ENCODE data around the gene PTPRD.
"Not testable (repeated sequence)": the region's sequence is repeated elsewhere in the genome, so short reads cannot be mapped to it uniquely, and the experiment has no call there.

The PTPRD gene

GRCh38 chr9:9949978-9950377 lies 662.8 kb downstream of the PTPRD start:
- no peak for DNase-seq

GRCh38 chr9:9949368-9949767 lies 663.4 kb downstream of the PTPRD start:
- DNase-seq: no peak

GRCh38 chr9:9945966-9946365 lies 666.8 kb downstream of the PTPRD start:
- no peak for DNase-seq

- DNase-seq: no peak
Observed at GRCh38 chr9:9942764-9943424, 669.9 kb downstream of the PTPRD start.

GRCh38 chr9:9938432-9938831 lies 674.4 kb downstream of the PTPRD start:
- no peak for DNase-seq

- DNase-seq: not testable (repeated sequence)
Observed at GRCh38 chr9:9931464-9931863, 681.3 kb downstream of the PTPRD start.

- DNase-seq: no peak
Observed at GRCh38 chr9:9924376-9924775, 688.4 kb downstream of the PTPRD start.

GRCh38 chr9:9921805-9922204 lies 691.0 kb downstream of the PTPRD start:
- DNase-seq: no peak

GRCh38 chr9:9920425-9921060 lies 692.3 kb downstream of the PTPRD start:
- no peak for DNase-seq

- no peak for DNase-seq
Observed at GRCh38 chr9:9919174-9919775, 693.5 kb downstream of the PTPRD start.

GRCh38 chr9:9917400-9917799 lies 695.4 kb downstream of the PTPRD start:
- no peak for DNase-seq

GRCh38 chr9:9914174-9914573 lies 698.6 kb downstream of the PTPRD start:
- no peak for DNase-seq

- DNase-seq: no peak
Observed at GRCh38 chr9:9913276-9913832, 699.4 kb downstream of the PTPRD start.

- no peak for DNase-seq
Observed at GRCh38 chr9:9912459-9912858, 700.3 kb downstream of the PTPRD start.

GRCh38 chr9:9905736-9906135 lies 707.1 kb downstream of the PTPRD start:
- no peak for DNase-seq

- no peak for DNase-seq
Observed at GRCh38 chr9:9904041-9904440, 708.8 kb downstream of the PTPRD start.

- no peak for DNase-seq
Observed at GRCh38 chr9:9901624-9902023, 711.2 kb downstream of the PTPRD start.

GRCh38 chr9:9893837-9894236 lies 719.0 kb downstream of the PTPRD start:
- no peak for DNase-seq

- DNase-seq: no peak
Observed at GRCh38 chr9:9892217-9892616, 720.6 kb downstream of the PTPRD start.

- no peak for DNase-seq
Observed at GRCh38 chr9:9881692-9882091, 731.1 kb downstream of the PTPRD start.

- no peak for DNase-seq
Observed at GRCh38 chr9:9874270-9874669, 738.5 kb downstream of the PTPRD start.

GRCh38 chr9:9862235-9862810 lies 750.5 kb downstream of the PTPRD start:
- DNase-seq: no peak

GRCh38 chr9:9855177-9856078 lies 757.4 kb downstream of the PTPRD start:
- DNase-seq: no peak
